HG02870 (cell line): ENCODE data around the gene NIT1.
A peak's percentile ranks its signal among the peaks of the same experiment; 100 is the strongest.
"Not testable (repeated sequence)": the region's sequence is repeated elsewhere in the genome, so short reads cannot be mapped to it uniquely, and the experiment has no call there.

Experiments
- ATAC-seq: cut with Tn5 transposase; IDR thresholded peaks from one replicate; pipeline ENCODE4 v1.9.1; 2021; ENCODE audit warnings: mild to moderate bottlenecking, moderate library complexity; ENCODE audit not compliant: unreplicated experiment

NIT1 gene

DNA sequence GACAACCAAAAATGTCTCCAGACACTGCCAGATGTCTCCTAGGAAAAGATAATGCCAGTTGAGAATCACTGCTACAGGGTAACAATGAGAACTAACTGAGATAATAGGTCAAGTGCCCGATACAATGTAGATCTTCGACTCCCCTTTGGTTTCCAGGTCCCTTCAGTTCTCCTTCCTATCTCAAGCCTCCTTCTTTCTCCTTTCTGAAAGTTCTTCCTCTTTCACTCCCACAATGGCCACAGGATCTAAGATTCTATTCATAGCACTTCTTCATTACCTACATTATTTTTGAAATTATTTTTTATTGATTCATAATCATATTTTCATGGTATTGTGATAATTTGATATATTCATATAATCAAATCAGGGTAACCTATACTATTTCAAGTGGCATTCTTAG, 6.4 kb upstream of the NIT1 start:
- ATAC-seq, result no peak

GRCh38 chr1:161113915-161114314, 4.0 kb upstream of the NIT1 start:
- ATAC-seq, result no peak

GRCh38 chr1:161114556-161114955, 3.3 kb upstream of the NIT1 start:
- no peak for ATAC-seq

GRCh38 chr1:161115132-161115711, 2.7 kb upstream of the NIT1 start:
- no peak for ATAC-seq

- ATAC-seq, result not testable (repeated sequence)
Observed at GRCh38 chr1:161115961-161116360, 1.9 kb upstream of the NIT1 start.

GRCh38 chr1:161119092-161119903, 1.4 kb downstream of the NIT1 start:
- ATAC-seq, result peak; percentile 57

- no peak for ATAC-seq
Observed at GRCh38 chr1:161121042-161121650, 3.2 kb downstream of the NIT1 start.

- ATAC-seq, result no peak
Observed at GRCh38 chr1:161121834-161122233, 3.9 kb downstream of the NIT1 start.

GRCh38 chr1:161122967-161123366, 5.1 kb downstream of the NIT1 start:
- no peak for ATAC-seq

- no peak for ATAC-seq
Observed at GRCh38 chr1:161127649-161128048, 9.7 kb downstream of the NIT1 start.

- ATAC-seq, result no peak
Observed at GRCh38 chr1:161128591-161129420, 10.9 kb downstream of the NIT1 start.

DNA sequence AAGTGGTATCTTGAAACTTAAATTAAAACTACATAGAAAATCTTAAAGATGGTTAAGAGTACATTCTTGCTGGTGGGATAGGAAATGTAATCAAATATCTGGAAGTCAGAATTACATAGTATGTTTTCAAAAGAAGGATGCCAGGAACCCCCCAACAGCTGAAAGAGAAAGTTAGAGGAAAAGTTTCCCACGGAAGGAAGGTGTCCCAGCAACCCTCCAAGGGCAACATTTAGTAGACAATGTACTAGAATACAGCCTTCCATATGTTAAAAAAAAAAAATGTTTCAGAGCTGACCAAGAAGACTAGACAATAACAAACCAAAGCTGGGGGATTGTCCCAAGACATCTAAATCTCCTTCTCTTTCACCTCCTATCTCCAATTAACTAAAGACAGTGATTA, 12.4 kb downstream of the NIT1 start:
- ATAC-seq, result no peak

DNA sequence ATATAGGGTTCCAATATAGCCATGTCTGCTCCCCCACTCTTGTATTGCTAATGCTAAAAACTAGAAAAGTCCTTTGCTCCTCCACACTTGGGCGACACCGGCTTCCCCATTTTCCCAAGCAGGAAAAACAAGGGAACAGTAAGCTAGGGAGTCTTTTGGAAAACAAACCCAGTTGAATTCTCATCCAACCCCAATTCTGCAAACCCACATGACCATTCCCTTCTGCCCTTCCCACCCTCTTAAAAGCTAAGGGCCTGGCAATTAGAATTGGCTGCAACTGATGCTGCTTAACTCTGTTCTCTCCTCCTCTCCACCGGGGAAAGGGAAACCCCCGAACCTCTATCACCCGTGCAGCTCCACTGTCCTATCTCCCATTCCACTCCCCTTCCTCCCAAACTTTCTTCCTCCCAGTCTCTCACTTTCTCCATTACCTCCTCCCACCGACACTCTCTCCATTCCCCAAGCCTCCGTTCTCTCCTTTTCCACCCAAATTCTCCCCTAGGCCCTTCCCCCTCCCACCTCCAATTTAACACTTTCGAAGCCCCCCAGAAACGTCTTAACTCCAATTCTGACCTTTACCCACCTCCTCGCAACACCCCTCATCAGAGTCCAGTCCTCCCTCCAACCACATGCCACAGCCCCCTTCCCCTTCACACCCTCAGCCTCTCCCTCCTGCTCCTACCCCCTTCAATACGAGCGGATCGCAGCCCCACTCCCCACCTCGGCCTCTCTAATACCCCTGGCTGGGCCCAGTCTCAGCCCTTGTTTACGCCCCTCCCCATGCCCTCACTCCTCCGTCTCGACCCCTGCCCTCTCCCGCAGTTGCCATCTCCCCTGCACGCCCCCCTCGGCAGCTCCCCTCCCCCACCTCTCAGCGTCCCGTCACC, 13.9 kb downstream of the NIT1 start:
- ATAC-seq, result no peak

- peak; percentile 96 for ATAC-seq
Observed at GRCh38 chr1:161132410-161133219, 14.7 kb downstream of the NIT1 start, which contains the start of gene DEDD. TSS of gene DEDD (minus strand) at chr1:161132667. CDS start at chr1:161124462, 8,205 bp downstream.

DNA sequence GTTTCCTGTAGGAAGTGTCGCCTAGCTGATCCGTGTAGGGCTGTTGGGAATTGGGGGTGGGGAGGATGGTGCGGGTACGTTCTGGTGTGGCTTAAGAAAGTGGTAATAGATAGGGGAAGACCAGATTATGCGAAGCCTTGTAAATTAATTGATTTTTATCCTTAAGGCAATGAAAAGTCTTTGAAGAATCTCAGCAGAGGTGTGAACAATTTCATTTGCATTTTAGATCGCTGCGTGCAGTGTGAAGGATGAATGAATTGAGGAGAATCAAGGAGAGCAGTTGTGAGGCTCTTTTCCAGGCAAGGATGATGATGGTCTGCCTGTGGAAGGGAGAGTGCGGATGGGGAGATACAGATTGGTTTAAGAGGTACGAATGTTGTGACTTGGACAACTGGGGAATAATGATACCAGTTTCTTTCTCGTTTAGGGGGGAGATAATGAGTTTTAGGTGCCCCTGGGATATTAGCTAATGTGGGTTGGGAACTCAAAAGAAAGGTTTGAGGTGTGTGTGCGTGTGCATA, 15.4 kb downstream of the NIT1 start:
- ATAC-seq, result no peak

DNA sequence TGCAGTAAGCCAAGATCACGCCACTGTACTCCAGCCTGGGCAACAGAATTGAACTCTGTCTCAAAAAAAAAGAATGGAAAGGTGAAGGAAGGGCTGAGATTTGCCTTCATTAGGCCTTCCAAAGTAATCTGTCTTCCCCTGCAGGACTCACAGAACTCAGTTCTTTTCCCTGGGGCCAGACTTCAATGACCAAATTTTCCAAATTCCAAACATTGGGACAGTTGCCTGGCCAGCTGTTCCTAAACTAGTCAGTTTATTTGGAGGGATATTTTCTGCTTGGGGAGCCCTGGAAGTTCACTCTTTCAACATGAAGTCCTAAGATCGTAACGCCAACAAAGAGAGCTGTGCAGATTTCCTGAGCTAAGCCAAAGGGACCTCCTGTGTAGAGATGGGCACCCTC, 20.0 kb downstream of the NIT1 start:
- ATAC-seq, result no peak

GRCh38 chr1:161138431-161138830, 20.5 kb downstream of the NIT1 start:
- no peak for ATAC-seq

DNA sequence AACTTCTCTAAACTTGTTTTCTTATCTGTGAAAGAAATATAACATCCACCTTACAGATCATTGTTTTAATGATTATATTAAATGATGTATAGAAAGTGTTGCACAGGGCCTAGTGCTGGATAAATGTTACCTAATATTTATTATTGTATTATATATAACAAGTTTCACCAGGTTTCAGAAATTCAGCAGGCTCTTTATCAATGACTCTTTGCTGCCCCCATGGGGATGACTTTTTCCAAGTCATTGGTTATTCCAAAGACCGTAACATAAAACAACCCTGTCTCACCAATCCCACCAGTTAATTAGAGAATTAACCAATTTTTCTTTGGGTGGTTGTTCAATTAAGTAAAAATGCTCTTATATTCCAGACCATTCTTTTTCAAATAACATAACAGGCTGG, 21.9 kb downstream of the NIT1 start:
- ATAC-seq, result no peak

- no peak for ATAC-seq
Observed at GRCh38 chr1:161140755-161141400, 23.0 kb downstream of the NIT1 start.
